K562 (cell line): ENCODE measurements around the gene DOK3. TPM values are rescaled to one million over a fixed set of nuclear protein-coding genes. Genes with fewer than 3 reads are reported as not detected.

Experiments used
- ATF1 ChIP-seq, 2 experiments: fragments of 450-650 bp in 1 of 2; IDR thresholded peaks; 2 replicates each; pipeline ENCODE4 v1.6.1; 2016; ENCODE audit warnings: missing compliant biosample characterization in 1 of 2, missing genetic modification characterization in 1 of 2
- ERF ChIP-seq: fragments of 450-650 bp; formaldehyde crosslinking; IDR thresholded peaks from 2 replicates; pipeline ENCODE4 v1.4.0; 2020; ENCODE audit warnings: mild to moderate bottlenecking, mixed read lengths
- FOSL1 ChIP-seq: fragments of 200-800 bp; sonication (Bioruptor generic); conservative IDR thresholded peaks from 2 replicates; pipeline ENCODE4 v1.6.1; 2016; ENCODE audit warnings: missing genetic modification characterization, missing compliant biosample characterization
- HDAC1 ChIP-seq, 2 experiments: fragments of 450-650 bp; IDR thresholded peaks; 2 replicates each; pipeline ENCODE4 v1.6.1; 2016 to 2017; ENCODE audit warnings: inconsistent platforms in 1 of 2, mild to moderate bottlenecking in 1 of 2, moderate library complexity in 1 of 2
- HDAC2 ChIP-seq: fragments of 450-650 bp; IDR thresholded peaks from 2 replicates; pipeline ENCODE4 v1.6.1; 2016; ENCODE audit warnings: mild to moderate bottlenecking
- LCOR ChIP-seq: sonication (generic); formaldehyde crosslinking; IDR thresholded peaks from 2 replicates; pipeline ENCODE4 v1.8.0; 2022; ENCODE audit warnings: mild to moderate bottlenecking, missing genetic modification reagents
- MYNN ChIP-seq, 2 experiments: sonication (generic); formaldehyde crosslinking in 1 of 2; IDR thresholded peaks; 2 replicates each; pipeline versions ENCODE4 v1.5.0 to v1.6.1; 2016 to 2020; ENCODE audit warnings: antibody characterized with exemption in 1 of 2, missing genetic modification reagents in 1 of 2
- POLR2B ChIP-seq: fragments of 450-650 bp; IDR thresholded peaks from 2 replicates; pipeline ENCODE4 v1.6.1; 2018; ENCODE audit warnings: low read depth; ENCODE audit not compliant: partially characterized antibody
- ZBTB17 ChIP-seq: fragments of 450-650 bp; formaldehyde crosslinking; IDR thresholded peaks from 2 replicates; pipeline ENCODE4 v1.4.0; 2020; ENCODE audit warnings: mild to moderate bottlenecking
- ZNF143 ChIP-seq: sonication (generic); formaldehyde crosslinking; IDR thresholded peaks from 2 replicates; pipeline ENCODE4 v1.9.0; 2022; ENCODE audit warnings: mild to moderate bottlenecking, missing genetic modification reagents
- ZNF146 ChIP-seq: IDR thresholded peaks from one replicate; pipeline ENCODE4 v1.6.1; 2018; ENCODE audit warnings: missing compliant biosample characterization; ENCODE audit not compliant: unreplicated experiment
- ZNF699 ChIP-seq: fragments of 250-450 bp; sonication (Bioruptor Pico); IDR thresholded peaks from 2 replicates; pipeline ENCODE4 v1.8.0; 2021; ENCODE audit warnings: mild to moderate bottlenecking, moderate library complexity; ENCODE audit not compliant: insufficient replicate concordance
- polyA plus RNA-seq, 8 experiments: library from polyadenylated mRNA; depleted of rRNA in 4 of 8; stranded (reverse) in 5 of 8; unstranded in 3 of 8; fragments of >200 nt; fragmentation: Nextera tagmentation in 2 of 8; fragmentation: Illumina TruSeq in 1 of 8; extraction: Ambion mirVana in 2 of 8; extraction: Trizol in 1 of 8; gene quantifications; 2 replicates each; pipeline versions ENCODE4 v1.2.1 to v1.2.3, GENCODE V29; 2011 to 2014; ENCODE audit warnings: inconsistent platforms in 1 of 8, missing spikeins in 1 of 8
- total RNA-seq, 7 experiments: library from RNA; depleted of rRNA in 6 of 7; stranded (reverse); fragments of >200 nt in 6 of 7; fragmentation: Illumina TruSeq in 2 of 7; extraction: Trizol in 2 of 7; gene quantifications; 2 replicates each; pipeline versions ENCODE4 v1.2.1 to v1.2.3, GENCODE V29; 2011 to 2021; ENCODE audit warnings: low replicate concordance in 1 of 7
- TF ChIP-seq, protein P1 (sequence below): sonication (generic); formaldehyde crosslinking; IDR thresholded peaks from 2 replicates; pipeline ENCODE4 v1.8.0; 2023; ENCODE audit warnings: missing genetic modification reagents, mild to moderate bottlenecking, borderline replicate concordance
- TF ChIP-seq, protein P2 (sequence below): fragments of 200-800 bp; sonication (Bioruptor generic); IDR thresholded peaks from 2 replicates; pipeline ENCODE4 v1.6.1; 2017; ENCODE audit warnings: missing genetic modification characterization, missing compliant biosample characterization
- TF ChIP-seq, protein P3 (sequence below): sonication (generic); formaldehyde crosslinking; IDR thresholded peaks from 2 replicates; pipeline ENCODE4 v1.8.0; 2022; ENCODE audit warnings: missing genetic modification reagents, mild to moderate bottlenecking, moderate library complexity, borderline replicate concordance
- TF ChIP-seq, protein P4 (sequence below), 3 experiments: IDR thresholded peaks in 2 of 3; conservative IDR thresholded peaks in 1 of 3; 2 replicates each; pipeline ENCODE4 v1.5.1; 2011 to 2012; ENCODE audit warnings: low read length in 3 of 3, mild to moderate bottlenecking in 3 of 3, control low read depth in 2 of 3, improper control_type of control experiment in 1 of 3, inconsistent platforms in 1 of 3, low read depth in 1 of 3, mixed read lengths in 1 of 3, moderate library complexity in 1 of 3; ENCODE audit not compliant: insufficient read depth in 2 of 3

Gene DOK3
- total and polyA plus RNA-seq, 9 of the 15 experiments (the other 6 are each of a cell fraction or from before 2014, with no cell fraction given): 1.3 to 23.0 (median 8.0) TPM

DNA sequence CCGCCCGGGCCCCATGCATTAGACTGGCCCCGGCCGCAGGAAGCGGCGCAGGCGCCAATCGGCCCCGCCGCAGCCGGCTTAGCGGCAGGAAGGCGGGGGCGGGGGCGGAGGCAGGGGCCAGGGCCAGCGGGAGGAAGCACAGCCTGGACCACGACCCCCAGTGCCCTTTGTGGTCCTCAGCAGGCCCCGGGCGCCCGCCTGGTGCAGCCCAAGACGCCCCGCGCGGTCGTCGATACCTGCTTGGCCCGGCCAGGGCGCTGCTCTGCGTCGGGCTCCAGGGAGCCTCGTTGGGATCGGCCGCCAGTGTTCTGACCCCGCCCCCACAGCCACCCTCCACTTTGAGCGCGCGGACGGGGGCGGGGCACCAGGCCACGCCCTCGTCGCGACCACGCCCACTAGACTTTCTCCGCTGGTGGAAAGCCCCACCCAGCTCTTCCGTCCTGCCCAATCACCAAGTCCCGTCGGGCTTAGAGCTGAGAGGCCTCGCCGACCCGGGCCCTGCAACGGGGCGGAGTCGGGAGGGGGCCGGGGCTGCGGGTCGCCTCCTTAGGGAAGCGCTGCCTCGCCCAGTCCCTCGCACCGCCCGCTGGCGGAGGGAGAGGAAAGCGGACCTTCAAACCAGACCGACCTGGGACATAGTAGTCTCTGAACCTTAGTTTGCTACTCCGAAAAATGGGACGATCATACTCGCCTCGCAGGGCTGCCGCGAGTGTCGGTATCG lies 12.2 kb downstream of the DOK3 start, which contains the start of gene PDLIM7 (continued):
- TF ChIP-seq, protein P1, sequence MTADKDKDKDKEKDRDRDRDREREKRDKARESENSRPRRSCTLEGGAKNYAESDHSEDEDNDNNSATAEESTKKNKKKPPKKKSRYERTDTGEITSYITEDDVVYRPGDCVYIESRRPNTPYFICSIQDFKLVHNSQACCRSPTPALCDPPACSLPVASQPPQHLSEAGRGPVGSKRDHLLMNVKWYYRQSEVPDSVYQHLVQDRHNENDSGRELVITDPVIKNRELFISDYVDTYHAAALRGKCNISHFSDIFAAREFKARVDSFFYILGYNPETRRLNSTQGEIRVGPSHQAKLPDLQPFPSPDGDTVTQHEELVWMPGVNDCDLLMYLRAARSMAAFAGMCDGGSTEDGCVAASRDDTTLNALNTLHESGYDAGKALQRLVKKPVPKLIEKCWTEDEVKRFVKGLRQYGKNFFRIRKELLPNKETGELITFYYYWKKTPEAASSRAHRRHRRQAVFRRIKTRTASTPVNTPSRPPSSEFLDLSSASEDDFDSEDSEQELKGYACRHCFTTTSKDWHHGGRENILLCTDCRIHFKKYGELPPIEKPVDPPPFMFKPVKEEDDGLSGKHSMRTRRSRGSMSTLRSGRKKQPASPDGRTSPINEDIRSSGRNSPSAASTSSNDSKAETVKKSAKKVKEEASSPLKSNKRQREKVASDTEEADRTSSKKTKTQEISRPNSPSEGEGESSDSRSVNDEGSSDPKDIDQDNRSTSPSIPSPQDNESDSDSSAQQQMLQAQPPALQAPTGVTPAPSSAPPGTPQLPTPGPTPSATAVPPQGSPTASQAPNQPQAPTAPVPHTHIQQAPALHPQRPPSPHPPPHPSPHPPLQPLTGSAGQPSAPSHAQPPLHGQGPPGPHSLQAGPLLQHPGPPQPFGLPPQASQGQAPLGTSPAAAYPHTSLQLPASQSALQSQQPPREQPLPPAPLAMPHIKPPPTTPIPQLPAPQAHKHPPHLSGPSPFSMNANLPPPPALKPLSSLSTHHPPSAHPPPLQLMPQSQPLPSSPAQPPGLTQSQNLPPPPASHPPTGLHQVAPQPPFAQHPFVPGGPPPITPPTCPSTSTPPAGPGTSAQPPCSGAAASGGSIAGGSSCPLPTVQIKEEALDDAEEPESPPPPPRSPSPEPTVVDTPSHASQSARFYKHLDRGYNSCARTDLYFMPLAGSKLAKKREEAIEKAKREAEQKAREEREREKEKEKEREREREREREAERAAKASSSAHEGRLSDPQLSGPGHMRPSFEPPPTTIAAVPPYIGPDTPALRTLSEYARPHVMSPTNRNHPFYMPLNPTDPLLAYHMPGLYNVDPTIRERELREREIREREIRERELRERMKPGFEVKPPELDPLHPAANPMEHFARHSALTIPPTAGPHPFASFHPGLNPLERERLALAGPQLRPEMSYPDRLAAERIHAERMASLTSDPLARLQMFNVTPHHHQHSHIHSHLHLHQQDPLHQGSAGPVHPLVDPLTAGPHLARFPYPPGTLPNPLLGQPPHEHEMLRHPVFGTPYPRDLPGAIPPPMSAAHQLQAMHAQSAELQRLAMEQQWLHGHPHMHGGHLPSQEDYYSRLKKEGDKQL: no peak
- TF ChIP-seq HDAC1 (IDR thresholded peaks at IDR 0.05) (peak in 1 of 2 experiments; percentile 54; a peak in 3 of 4 replicates), ZBTB17 (CRISPR knock-in tag) (no peak; the same call in 1 of the 2 replicates), HDAC2 (peak; percentile 99), ZNF146 (CRISPR knock-in tag) (no peak), ATF1 (CRISPR knock-in tag; IDR thresholded peaks at IDR 0.05) (no peak), ATF1 (tag; IDR thresholded peaks at IDR 0.05) (peak; percentile 32; the same call in 1 of the 2 replicates), FOSL1 (0 out of 2 replicates have a peak, but pooled peaks have one; percentile 2), MYNN (IDR thresholded peaks at IDR 0.05) (peak; percentile 14; the same call in 1 of the 2 replicates), MYNN (CRISPR knock-in tag; IDR thresholded peaks at IDR 0.05) (no peak), ZNF699 (no peak), ZNF143 (CRISPR knock-in tag) (no peak), ERF (CRISPR knock-in tag) (peak; percentile 13; the same call in 1 of the 2 replicates), POLR2B (peak; percentile 93), LCOR (CRISPR knock-in tag) (peak; percentile 64; the same call in 1 of the 2 replicates)
- TF ChIP-seq, protein P2, sequence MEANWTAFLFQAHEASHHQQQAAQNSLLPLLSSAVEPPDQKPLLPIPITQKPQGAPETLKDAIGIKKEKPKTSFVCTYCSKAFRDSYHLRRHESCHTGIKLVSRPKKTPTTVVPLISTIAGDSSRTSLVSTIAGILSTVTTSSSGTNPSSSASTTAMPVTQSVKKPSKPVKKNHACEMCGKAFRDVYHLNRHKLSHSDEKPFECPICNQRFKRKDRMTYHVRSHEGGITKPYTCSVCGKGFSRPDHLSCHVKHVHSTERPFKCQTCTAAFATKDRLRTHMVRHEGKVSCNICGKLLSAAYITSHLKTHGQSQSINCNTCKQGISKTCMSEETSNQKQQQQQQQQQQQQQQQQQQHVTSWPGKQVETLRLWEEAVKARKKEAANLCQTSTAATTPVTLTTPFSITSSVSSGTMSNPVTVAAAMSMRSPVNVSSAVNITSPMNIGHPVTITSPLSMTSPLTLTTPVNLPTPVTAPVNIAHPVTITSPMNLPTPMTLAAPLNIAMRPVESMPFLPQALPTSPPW: peak; percentile 75
- TF ChIP-seq, protein P3, sequence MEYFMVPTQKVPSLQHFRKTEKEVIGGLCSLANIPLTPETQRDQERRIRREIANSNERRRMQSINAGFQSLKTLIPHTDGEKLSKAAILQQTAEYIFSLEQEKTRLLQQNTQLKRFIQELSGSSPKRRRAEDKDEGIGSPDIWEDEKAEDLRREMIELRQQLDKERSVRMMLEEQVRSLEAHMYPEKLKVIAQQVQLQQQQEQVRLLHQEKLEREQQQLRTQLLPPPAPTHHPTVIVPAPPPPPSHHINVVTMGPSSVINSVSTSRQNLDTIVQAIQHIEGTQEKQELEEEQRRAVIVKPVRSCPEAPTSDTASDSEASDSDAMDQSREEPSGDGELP (CRISPR knock-in tag): peak; percentile 70
- TF ChIP-seq, protein P4, sequence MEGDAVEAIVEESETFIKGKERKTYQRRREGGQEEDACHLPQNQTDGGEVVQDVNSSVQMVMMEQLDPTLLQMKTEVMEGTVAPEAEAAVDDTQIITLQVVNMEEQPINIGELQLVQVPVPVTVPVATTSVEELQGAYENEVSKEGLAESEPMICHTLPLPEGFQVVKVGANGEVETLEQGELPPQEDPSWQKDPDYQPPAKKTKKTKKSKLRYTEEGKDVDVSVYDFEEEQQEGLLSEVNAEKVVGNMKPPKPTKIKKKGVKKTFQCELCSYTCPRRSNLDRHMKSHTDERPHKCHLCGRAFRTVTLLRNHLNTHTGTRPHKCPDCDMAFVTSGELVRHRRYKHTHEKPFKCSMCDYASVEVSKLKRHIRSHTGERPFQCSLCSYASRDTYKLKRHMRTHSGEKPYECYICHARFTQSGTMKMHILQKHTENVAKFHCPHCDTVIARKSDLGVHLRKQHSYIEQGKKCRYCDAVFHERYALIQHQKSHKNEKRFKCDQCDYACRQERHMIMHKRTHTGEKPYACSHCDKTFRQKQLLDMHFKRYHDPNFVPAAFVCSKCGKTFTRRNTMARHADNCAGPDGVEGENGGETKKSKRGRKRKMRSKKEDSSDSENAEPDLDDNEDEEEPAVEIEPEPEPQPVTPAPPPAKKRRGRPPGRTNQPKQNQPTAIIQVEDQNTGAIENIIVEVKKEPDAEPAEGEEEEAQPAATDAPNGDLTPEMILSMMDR (IDR thresholded peaks at IDR 0.05 in 2 of 3, conservative IDR thresholded peaks at IDR 0.05 in 1 of 3; ENCODE audit: insufficient read depth in 2 of 3, low read depth in 1 of 3, low read length in 3 of 3): peak; percentile 31 to 37 (median 35); a peak in 2 of 6 replicates
